DND-41 (cell line): ENCODE measurements around the gene KLF3.

Experiments used
- ATAC-seq: fragments of 200-7000 bp; cut with Tn5 transposase; 3 replicates; pipeline ENCODE4 v1.9.1; 2021; ENCODE audit warnings: low read depth; ENCODE audit not compliant: insufficient read depth
- DNase-seq: peaks from one replicate; pipeline ENCODE4 v3.0.0-alpha.2; 2020
- H2AFZ ChIP-seq: 2 replicates; pipeline ENCODE4 v1.6.0; 2012; ENCODE audit warnings: low read depth, low read length
- H3K27ac ChIP-seq: 2 replicates; pipeline ENCODE4 v1.5.1; 2012; ENCODE audit warnings: low read length, inconsistent platforms
- H3K27me3 ChIP-seq: fragments of 200-600 bp; sonication (generic); 2 replicates; pipeline ENCODE4 v1.6.0; 2012; ENCODE audit warnings: low read length, mild to moderate bottlenecking, inconsistent platforms; ENCODE audit not compliant: insufficient read depth, poor library complexity
- H3K36me3 ChIP-seq: 2 replicates; pipeline ENCODE4 v1.5.1; 2012; ENCODE audit warnings: low read length, inconsistent platforms; ENCODE audit not compliant: insufficient read depth
- H3K4me1 ChIP-seq: 2 replicates; pipeline ENCODE4 v1.5.1; 2012; ENCODE audit warnings: mild to moderate bottlenecking, low read length; ENCODE audit not compliant: insufficient read depth
- H3K4me2 ChIP-seq: 2 replicates; pipeline ENCODE4 v1.6.0; 2012; ENCODE audit warnings: mild to moderate bottlenecking, moderate library complexity, low read length, inconsistent platforms; ENCODE audit not compliant: insufficient read depth
- H3K4me3 ChIP-seq, 2 experiments: fragments of 200-600 bp in 1 of 2; shearing (Covaris generic) in 1 of 2; 2 replicates each; pipeline ENCODE4 v1.5.1; 2012 to 2016; ENCODE audit warnings: inconsistent platforms in 2 of 2, low read length in 2 of 2, mild to moderate bottlenecking in 2 of 2, low read depth in 1 of 2, moderate library complexity in 1 of 2
- H3K79me2 ChIP-seq: 2 replicates; pipeline ENCODE4 v1.6.0; 2012; ENCODE audit warnings: low read length, inconsistent platforms; ENCODE audit not compliant: insufficient read depth
- H3K9ac ChIP-seq: 2 replicates; pipeline ENCODE4 v1.6.0; 2012; ENCODE audit warnings: low read depth, mild to moderate bottlenecking, inconsistent platforms, low read length, moderate library complexity
- H3K9me3 ChIP-seq: 2 replicates; pipeline ENCODE4 v1.5.1; 2012; ENCODE audit warnings: low read length, moderate library complexity, mild to moderate bottlenecking, inconsistent platforms; ENCODE audit not compliant: insufficient read depth, severe bottlenecking
- H4K20me1 ChIP-seq: 2 replicates; pipeline ENCODE4 v1.6.0; 2012; ENCODE audit warnings: low read length; ENCODE audit not compliant: insufficient read depth
- EZH2 ChIP-seq: IDR thresholded peaks from 3 replicates; pipeline ENCODE4 v1.6.1; 2012; ENCODE audit warnings: borderline replicate concordance, low read depth, mild to moderate bottlenecking, moderate library complexity, low read length, inconsistent platforms; ENCODE audit not compliant: severe bottlenecking
- TF ChIP-seq, protein P1 (sequence below): IDR thresholded peaks from 2 replicates; pipeline ENCODE4 v1.5.1; 2012; ENCODE audit warnings: borderline replicate concordance, low read length, moderate library complexity, mild to moderate bottlenecking; ENCODE audit not compliant: poor library complexity, severe bottlenecking; ENCODE audit errors: extremely low read depth

Gene KLF3

GRCh38 chr4:38663801-38664705 is at the start of gene KLF3:
Gene KLF3 (plus strand): TSS chr4:38664199. CDS start chr4:38680626, 16,427 bp downstream.
- peak; percentile 97 for TF ChIP-seq EZH2
- TF ChIP-seq, protein P1, sequence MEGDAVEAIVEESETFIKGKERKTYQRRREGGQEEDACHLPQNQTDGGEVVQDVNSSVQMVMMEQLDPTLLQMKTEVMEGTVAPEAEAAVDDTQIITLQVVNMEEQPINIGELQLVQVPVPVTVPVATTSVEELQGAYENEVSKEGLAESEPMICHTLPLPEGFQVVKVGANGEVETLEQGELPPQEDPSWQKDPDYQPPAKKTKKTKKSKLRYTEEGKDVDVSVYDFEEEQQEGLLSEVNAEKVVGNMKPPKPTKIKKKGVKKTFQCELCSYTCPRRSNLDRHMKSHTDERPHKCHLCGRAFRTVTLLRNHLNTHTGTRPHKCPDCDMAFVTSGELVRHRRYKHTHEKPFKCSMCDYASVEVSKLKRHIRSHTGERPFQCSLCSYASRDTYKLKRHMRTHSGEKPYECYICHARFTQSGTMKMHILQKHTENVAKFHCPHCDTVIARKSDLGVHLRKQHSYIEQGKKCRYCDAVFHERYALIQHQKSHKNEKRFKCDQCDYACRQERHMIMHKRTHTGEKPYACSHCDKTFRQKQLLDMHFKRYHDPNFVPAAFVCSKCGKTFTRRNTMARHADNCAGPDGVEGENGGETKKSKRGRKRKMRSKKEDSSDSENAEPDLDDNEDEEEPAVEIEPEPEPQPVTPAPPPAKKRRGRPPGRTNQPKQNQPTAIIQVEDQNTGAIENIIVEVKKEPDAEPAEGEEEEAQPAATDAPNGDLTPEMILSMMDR: no peak

GRCh38 chr4:38614231-38614630 is 49.8 kb upstream of the KLF3 start:
- H3K4me1 ChIP-seq: no peaks in the 10 kb centered on the region
- ATAC-seq (no peak), DNase-seq (no peak)
- H3K36me3 ChIP-seq: no peaks in the 10 kb centered on the region
- no peak overlapping the region for H3K4me2 ChIP-seq
- H3K9me3 ChIP-seq: no peaks in the 10 kb centered on the region
- no peaks in the 10 kb centered on the region for H3K27me3 ChIP-seq
- H3K9ac ChIP-seq: no peak overlapping the region
- H3K4me3 ChIP-seq: no peak overlapping the region
- H3K79me2 ChIP-seq: no peaks in the 10 kb centered on the region
- H4K20me1 ChIP-seq: no peaks in the 10 kb centered on the region
- H2AFZ ChIP-seq: no peak overlapping the region
- TF ChIP-seq, protein P1: no peak
- TF ChIP-seq EZH2: no peak
- no peak overlapping the region for H3K27ac ChIP-seq

More at GRCh38 chr4:38663801-38664705, at the start of gene KLF3:
- ATAC-seq: peak; percentile 69
- Histone ChIP-seq H2AFZ (peak within 1 kb of the TSS; percentile 67), H3K9me3 (no peaks in the 10 kb centered on the region), H3K4me1 (peaks cover 37% of the 10 kb centered on the region), H3K36me3 (no peaks in the 10 kb centered on the region), H3K27me3 (peaks cover 65% of the 10 kb centered on the region), H3K4me2 (peak within 1 kb of the TSS; percentile 84), H3K9ac (peak within 1 kb of the TSS; percentile 67), H3K27ac (peak within 1 kb of the TSS; percentile 36), H4K20me1 (peaks cover 3% of the 10 kb centered on the region), H3K79me2 (peaks cover 11% of the 10 kb centered on the region), H3K4me3 (peak within 1 kb of the TSS; percentile 19 to 59; a peak in 3 of 4 replicates)
- peak; percentile 69 for DNase-seq

DNA sequence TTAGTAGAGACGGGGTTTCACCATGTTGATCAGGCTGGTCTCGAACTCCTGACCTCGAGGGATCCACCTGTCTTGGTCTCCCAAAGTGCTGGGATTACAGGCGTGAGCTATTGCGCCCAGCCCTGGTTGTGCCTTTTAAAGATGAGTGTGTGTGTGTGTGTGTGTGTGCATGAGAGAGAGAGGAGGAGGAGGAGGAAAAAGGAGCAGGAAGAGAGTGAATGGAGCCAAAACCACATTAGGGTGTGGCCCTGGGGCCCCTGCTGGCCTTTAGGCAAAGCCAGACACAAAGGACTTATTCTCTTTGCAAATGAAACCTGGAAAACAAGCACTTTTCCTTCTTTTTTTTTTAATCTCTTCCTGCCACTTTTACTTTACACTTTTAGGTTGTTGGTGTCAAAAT is 48.2 kb upstream of the KLF3 start:
- Histone ChIP-seq H3K27ac (no peak overlapping the region), H3K27me3 (no peaks in the 10 kb centered on the region), H3K4me2 (no peak overlapping the region), H3K4me3 (no peak overlapping the region), H3K79me2 (no peaks in the 10 kb centered on the region), H3K4me1 (no peaks in the 10 kb centered on the region), H3K36me3 (no peaks in the 10 kb centered on the region), H2AFZ (no peak overlapping the region), H4K20me1 (no peaks in the 10 kb centered on the region), H3K9ac (no peak overlapping the region), H3K9me3 (no peaks in the 10 kb centered on the region)
- TF ChIP-seq, protein P1: no peak
- no peak for TF ChIP-seq EZH2
- DNase-seq: no peak
- no peak for ATAC-seq
